Osteoblast (primary cell): ENCODE data around the gene ATP8B3. TPM values are rescaled to one million over a fixed set of nuclear protein-coding genes. Genes with fewer than 3 reads are reported as not detected.

Experiments
- DNase-seq: peaks from one replicate; pipeline ENCODE4 v3.0.0; 2011; ENCODE audit warnings: low spot score, mixed read lengths; ENCODE audit not compliant: insufficient read length; ENCODE audit errors: missing footprints
- H2AFZ ChIP-seq: 2 replicates; pipeline ENCODE4 v1.6.0; 2011; ENCODE audit warnings: mild to moderate bottlenecking, low read length
- H3K27ac ChIP-seq: 2 replicates; pipeline ENCODE4 v1.5.1; 2011; ENCODE audit warnings: mild to moderate bottlenecking, low read depth, low read length, moderate library complexity
- H3K27me3 ChIP-seq: 2 replicates; pipeline ENCODE4 v1.6.0; 2012; ENCODE audit warnings: mild to moderate bottlenecking, control low read depth, inconsistent platforms, low read length, moderate library complexity; ENCODE audit not compliant: insufficient read depth
- H3K36me3 ChIP-seq: 2 replicates; pipeline ENCODE4 v1.5.1; 2011; ENCODE audit warnings: mild to moderate bottlenecking, low read length, control low read depth, moderate library complexity; ENCODE audit not compliant: insufficient read depth
- H3K4me1 ChIP-seq: 2 replicates; pipeline ENCODE4 v1.5.1; 2011; ENCODE audit warnings: mild to moderate bottlenecking, low read length, control low read depth, moderate library complexity; ENCODE audit not compliant: insufficient read depth
- H3K4me2 ChIP-seq: 2 replicates; pipeline ENCODE4 v1.6.0; 2011; ENCODE audit warnings: mild to moderate bottlenecking, low read length; ENCODE audit not compliant: insufficient read depth
- H3K4me3 ChIP-seq: fragments of 200-600 bp; sonication (generic); 3 replicates; pipeline ENCODE4 v1.5.1; 2012; ENCODE audit warnings: mild to moderate bottlenecking, low read length, inconsistent platforms; ENCODE audit not compliant: insufficient read depth
- H3K79me2 ChIP-seq: 2 replicates; pipeline ENCODE4 v1.6.0; 2012; ENCODE audit warnings: mild to moderate bottlenecking, low read length, control low read depth, inconsistent platforms; ENCODE audit not compliant: insufficient read depth
- H3K9me3 ChIP-seq: 2 replicates; pipeline ENCODE4 v1.5.1; 2011; ENCODE audit warnings: low read depth, low read length, control low read depth
- H4K20me1 ChIP-seq: 2 replicates; pipeline ENCODE4 v1.6.0; 2012; ENCODE audit warnings: mild to moderate bottlenecking, low read length, control low read depth; ENCODE audit not compliant: insufficient read depth
- CTCF ChIP-seq: IDR thresholded peaks from 2 replicates; pipeline ENCODE4 v1.5.1; 2011; ENCODE audit warnings: mild to moderate bottlenecking, low read depth, low read length, moderate library complexity; ENCODE audit errors: extremely low read depth
- total RNA-seq: library from RNA; depleted of rRNA; stranded (reverse); fragments of >200 nt; gene quantifications from 2 replicates; pipeline ENCODE4 v1.2.3, GENCODE V29; 2012

Gene ATP8B3
- total RNA-seq, 1 donor = 0.72 TPM

GRCh38 chr19:1827566-1828278 lies 15.6 kb upstream of the ATP8B3 start:
- Histone ChIP-seq H3K79me2 (peaks cover 46% of the 10 kb centered on the region), H3K36me3 (peaks cover 16% of the 10 kb centered on the region), H2AFZ (no peak overlapping the region), H4K20me1 (peaks cover 40% of the 10 kb centered on the region), H3K27me3 (no peaks in the 10 kb centered on the region), H3K4me2 (no peak overlapping the region), H3K9me3 (no peaks in the 10 kb centered on the region), H3K4me3 (no peak overlapping the region), H3K4me1 (no peaks in the 10 kb centered on the region), H3K27ac (no peak overlapping the region)
- peak; percentile 90 for DNase-seq
- TF ChIP-seq CTCF = no peak

- TF ChIP-seq CTCF = no peak
- Histone ChIP-seq H3K79me2 (peaks cover 39% of the 10 kb centered on the region), H4K20me1 (peaks cover 39% of the 10 kb centered on the region), H3K36me3 (peaks cover 16% of the 10 kb centered on the region), H3K4me1 (no peaks in the 10 kb centered on the region), H3K9me3 (no peaks in the 10 kb centered on the region), H3K27me3 (no peaks in the 10 kb centered on the region), H3K4me2 (no peak overlapping the region), H3K4me3 (no peak overlapping the region), H3K27ac (no peak overlapping the region), H2AFZ (no peak overlapping the region)
- peak; percentile 91 for DNase-seq
Measured at GRCh38 chr19:1826557-1827521, 14.8 kb upstream of the ATP8B3 start.

GRCh38 chr19:1825909-1826556 lies 14.0 kb upstream of the ATP8B3 start:
- peak; percentile 100 for DNase-seq
- Histone ChIP-seq H3K27ac (no peak overlapping the region), H3K36me3 (peaks cover 16% of the 10 kb centered on the region), H3K4me3 (no peak overlapping the region), H3K9me3 (no peaks in the 10 kb centered on the region), H3K27me3 (no peaks in the 10 kb centered on the region), H3K4me1 (no peaks in the 10 kb centered on the region), H4K20me1 (peaks cover 37% of the 10 kb centered on the region), H3K4me2 (no peak overlapping the region), H3K79me2 (peaks cover 34% of the 10 kb centered on the region), H2AFZ (no peak overlapping the region)
- peak; percentile 92 for TF ChIP-seq CTCF

GRCh38 chr19:1824252-1824622 lies 12.2 kb upstream of the ATP8B3 start:
- DNase-seq = no peak
- Histone ChIP-seq H3K4me1 (no peaks in the 10 kb centered on the region), H3K36me3 (peaks cover 16% of the 10 kb centered on the region), H2AFZ (no peak overlapping the region), H3K79me2 (peaks cover 20% of the 10 kb centered on the region), H3K4me3 (no peak overlapping the region), H3K9me3 (no peaks in the 10 kb centered on the region), H3K27me3 (no peaks in the 10 kb centered on the region), H4K20me1 (peaks cover 25% of the 10 kb centered on the region), H3K4me2 (no peak overlapping the region), H3K27ac (no peak overlapping the region)
- no peak for TF ChIP-seq CTCF
